Measurements from ENCODE around the gene ZSCAN29.

GRCh38 chr15:43412096-43412495, 41.3 kb upstream of the ZSCAN29 start:
- no peak for TF ChIP-seq POLR2A (IDR thresholded peaks at IDR 0.05)
- no peak for TF ChIP-seq CTCF (IDR thresholded peaks at IDR 0.05)
